ENCODE data around the gene ZBTB49. TPM values are rescaled to one million over a fixed set of nuclear protein-coding genes. Genes with fewer than 3 reads are reported as not detected.
"Not testable (repeated sequence)": the region's sequence is repeated elsewhere in the genome, so short reads cannot be mapped to it uniquely, and the experiment has no call there.

Gene ZBTB49
- total and polyA plus RNA-seq, 7 donors: 0.69 to 6.2 (median 4.1) TPM

GRCh38 chr4:4256799-4257198, 33.3 kb upstream of the ZBTB49 start:
- WGBS, 2 donors: 75 to 82% methylated on average over 10 of the region's 10 CpGs
- no peak overlapping the region for H3K27ac ChIP-seq
- no peak for DNase-seq
- intact Hi-C loops (cut with DNase I): no loop called here
- no peaks in the 10 kb centered on the region for H3K4me1 ChIP-seq
- H3K27me3 ChIP-seq: peaks cover 0 to 3% (median 0%) of the 10 kb centered on the region in 3 donors
- no peaks in the 10 kb centered on the region for H3K36me3 ChIP-seq
- no peaks in the 10 kb centered on the region for H3K9me3 ChIP-seq
- TF ChIP-seq CTCF (IDR thresholded peaks at IDR 0.05): no peak
- no peak for TF ChIP-seq EP300 (IDR thresholded peaks at IDR 0.05)
- TF ChIP-seq POLR2A (IDR thresholded peaks at IDR 0.05): no peak
- TF ChIP-seq POLR2AphosphoS5 (IDR thresholded peaks at IDR 0.05): no peak
- no peak overlapping the region for H3K4me3 ChIP-seq

DNA sequence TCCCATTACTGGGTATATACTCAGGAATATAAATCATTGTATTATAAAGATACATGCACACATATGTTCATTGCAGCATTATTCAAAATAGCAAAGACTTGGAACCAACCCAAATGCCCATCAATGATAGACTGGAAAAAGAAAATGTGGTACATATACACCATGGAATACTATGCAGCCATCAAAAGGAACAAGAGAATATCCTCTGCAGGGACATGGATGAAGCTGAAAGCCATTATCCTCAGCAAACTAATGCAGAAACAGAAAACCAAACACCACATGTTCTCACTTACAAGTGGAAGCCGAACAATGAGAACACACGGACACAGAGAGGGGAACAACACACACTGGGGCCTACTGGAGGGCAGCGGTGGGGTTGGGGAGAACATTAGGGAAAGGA, 32.3 kb upstream of the ZBTB49 start:
- intact Hi-C loops (cut with DNase I); H3K27me3 ChIP-seq: not testable (repeated sequence)
- WGBS, 2 donors: 80 to 84% methylated on average over 3 of the region's 3 CpGs

GRCh38 chr4:4259484-4260100, 30.5 kb upstream of the ZBTB49 start:
- Histone ChIP-seq H3K27me3 (peaks cover 0 to 3% (median 0%) of the 10 kb centered on the region in 3 donors), H3K9me3 (no peaks in the 10 kb centered on the region), H3K4me3 (no peak overlapping the region), H3K27ac (no peak overlapping the region), H3K4me1 (no peaks in the 10 kb centered on the region), H3K36me3 (no peaks in the 10 kb centered on the region)
- TF ChIP-seq POLR2A (IDR thresholded peaks at IDR 0.05): no peak
- TF ChIP-seq CTCF (IDR thresholded peaks at IDR 0.05): no peak
- TF ChIP-seq POLR2AphosphoS5 (IDR thresholded peaks at IDR 0.05): no peak
- no peak for TF ChIP-seq EP300 (IDR thresholded peaks at IDR 0.05)
- DNase-seq: no peak
- WGBS, 2 donors: 18 to 55% methylated on average over 9 of the region's 9 CpGs
- intact Hi-C loops (cut with DNase I): no loop called here

More for the DNA sequence above, 32.3 kb upstream of the ZBTB49 start:
- not testable (repeated sequence) for H3K27ac ChIP-seq, H3K4me3 ChIP-seq, DNase-seq, H3K9me3 ChIP-seq, H3K36me3 ChIP-seq, H3K4me1 ChIP-seq

GRCh38 chr4:4260185-4260751, 29.8 kb upstream of the ZBTB49 start:
- intact Hi-C loops (cut with DNase I): no loop called here
- no peak for DNase-seq
- no peaks in the 10 kb centered on the region for H3K36me3 ChIP-seq
- WGBS, 2 donors: 68 to 71% methylated on average over 6 of the region's 6 CpGs
- H3K27ac ChIP-seq: no peak overlapping the region
- peaks cover 0 to under 1% (median 0%) of the 10 kb centered on the region in 3 donors for H3K27me3 ChIP-seq
- H3K4me3 ChIP-seq: no peak overlapping the region
- no peak for TF ChIP-seq CTCF (IDR thresholded peaks at IDR 0.05)
- no peak for TF ChIP-seq EP300 (IDR thresholded peaks at IDR 0.05)
- TF ChIP-seq POLR2A (IDR thresholded peaks at IDR 0.05): no peak
- no peak for TF ChIP-seq POLR2AphosphoS5 (IDR thresholded peaks at IDR 0.05)
- no peaks in the 10 kb centered on the region for H3K4me1 ChIP-seq
- H3K9me3 ChIP-seq: no peaks in the 10 kb centered on the region

- Histone ChIP-seq H3K4me1 (no peaks in the 10 kb centered on the region), H3K27me3 (no peaks in the 10 kb centered on the region), H3K9me3 (no peaks in the 10 kb centered on the region), H3K4me3 (no peak overlapping the region), H3K27ac (no peak overlapping the region), H3K36me3 (peaks cover 0 to 56% (median 8%) of the 10 kb centered on the region in 4 donors)
- WGBS, 2 donors: 79 to 89% methylated on average over 5 of the region's 5 CpGs
- TF ChIP-seq POLR2A (IDR thresholded peaks at IDR 0.05) (no peak), CTCF (IDR thresholded peaks at IDR 0.05) (no peak), EP300 (IDR thresholded peaks at IDR 0.05) (no peak), POLR2AphosphoS5 (IDR thresholded peaks at IDR 0.05) (no peak)
- intact Hi-C loops (cut with DNase I): no loop called here
- DNase-seq: no peak
Measured at GRCh38 chr4:4267981-4268380, 22.1 kb upstream of the ZBTB49 start.

Measured in sigmoid colon (tissue), 7 donors.